Measurements from ENCODE around the gene GDI1. TPM values are rescaled to one million over a fixed set of nuclear protein-coding genes. Genes with fewer than 3 reads are reported as not detected.

GDI1 gene
- total RNA-seq, 1 donor from 2014 or later: 210 TPM

- no peak for DNase-seq (ENCODE audit: low read depth, low spot score)
- TF ChIP-seq CTCF (conservative IDR thresholded peaks at IDR 0.05): no peak
- H3K4me3 Mint-ChIP-seq: peak overlapping the region; percentile 83
- no peaks in the 10 kb centered on the region for H3K9me3 Mint-ChIP-seq
- H3K4me1 Mint-ChIP-seq: peaks cover 6% of the 10 kb centered on the region
- H3K27ac Mint-ChIP-seq (ENCODE audit: unreplicated experiment): peak overlapping the region; percentile 78
- no peaks in the 10 kb centered on the region for H3K36me3 Mint-ChIP-seq (ENCODE audit: low read depth)
- H3K27me3 Mint-ChIP-seq (ENCODE audit: low read depth): no peaks in the 10 kb centered on the region
Observed at GRCh38 chrX:154443479-154443910, 6.5 kb downstream of the GDI1 start.

GRCh38 chrX:154443992-154444754 lies 7.2 kb downstream of the GDI1 start, which contains the start of gene FAM50A:
Gene FAM50A (plus strand): TSS chrX:154444141. CDS start chrX:154444236, 95 bp downstream.
- Mint-ChIP-seq H3K27me3 (ENCODE audit: low read depth) (no peaks in the 10 kb centered on the region), H3K4me1 (peaks cover 6% of the 10 kb centered on the region), H3K27ac (ENCODE audit: unreplicated experiment) (peak within 1 kb of the TSS; percentile 78), H3K36me3 (ENCODE audit: low read depth) (no peaks in the 10 kb centered on the region), H3K9me3 (no peaks in the 10 kb centered on the region), H3K4me3 (peak within 1 kb of the TSS; percentile 83)
- DNase-seq (ENCODE audit: low read depth, low spot score): peak; percentile 50
- TF ChIP-seq CTCF (conservative IDR thresholded peaks at IDR 0.05): no peak

- Mint-ChIP-seq H3K36me3 (ENCODE audit: low read depth) (no peaks in the 10 kb centered on the region), H3K9me3 (no peaks in the 10 kb centered on the region), H3K27ac (ENCODE audit: unreplicated experiment) (no peak overlapping the region), H3K27me3 (ENCODE audit: low read depth) (no peaks in the 10 kb centered on the region), H3K4me1 (peaks cover 6% of the 10 kb centered on the region), H3K4me3 (peak overlapping the region; percentile 27)
- DNase-seq (ENCODE audit: low read depth, low spot score): no peak
- TF ChIP-seq CTCF (conservative IDR thresholded peaks at IDR 0.05): no peak
Observed at GRCh38 chrX:154444755-154445246, 7.8 kb downstream of the GDI1 start.

- Mint-ChIP-seq H3K4me1 (peaks cover 6% of the 10 kb centered on the region), H3K9me3 (no peaks in the 10 kb centered on the region), H3K27me3 (ENCODE audit: low read depth) (no peaks in the 10 kb centered on the region), H3K27ac (ENCODE audit: unreplicated experiment) (no peak overlapping the region), H3K4me3 (peak overlapping the region; percentile 65), H3K36me3 (ENCODE audit: low read depth) (no peaks in the 10 kb centered on the region)
- no peak for TF ChIP-seq CTCF (conservative IDR thresholded peaks at IDR 0.05)
- no peak for DNase-seq (ENCODE audit: low read depth, low spot score)
Observed at GRCh38 chrX:154445776-154446175, 8.8 kb downstream of the GDI1 start.

- Mint-ChIP-seq H3K9me3 (no peaks in the 10 kb centered on the region), H3K4me3 (peak overlapping the region; percentile 27), H3K36me3 (ENCODE audit: low read depth) (no peaks in the 10 kb centered on the region), H3K4me1 (peaks cover 6% of the 10 kb centered on the region), H3K27me3 (ENCODE audit: low read depth) (no peaks in the 10 kb centered on the region), H3K27ac (ENCODE audit: unreplicated experiment) (no peak overlapping the region)
- no peak for DNase-seq (ENCODE audit: low read depth, low spot score)
- no peak for TF ChIP-seq CTCF (conservative IDR thresholded peaks at IDR 0.05)
Observed at GRCh38 chrX:154446430-154446829, 9.5 kb downstream of the GDI1 start.

Data from neural crest cell (in vitro differentiated cells).